ENCODE data around the gene ADAM10.
A peak's percentile ranks its signal among the peaks of the same experiment; 100 is the strongest.

Gene ADAM10

DNA sequence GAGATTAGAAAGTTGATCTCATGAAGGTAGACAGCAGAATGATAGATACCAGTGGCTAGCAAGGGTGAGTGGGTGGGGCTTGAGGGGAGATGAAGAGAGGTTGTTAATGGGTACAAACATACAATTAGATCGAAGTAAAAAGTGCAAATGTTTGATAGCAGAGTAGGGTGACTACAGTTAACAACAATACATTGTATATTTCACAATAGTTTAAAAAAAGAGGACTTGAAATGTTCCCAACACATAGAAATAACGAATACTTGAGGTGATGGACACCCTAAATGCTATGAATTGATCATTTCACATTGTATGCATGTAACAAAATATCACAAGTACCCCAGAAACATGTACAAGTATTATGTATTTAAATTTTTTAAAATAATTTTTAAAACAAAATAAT lies 47.3 kb downstream of the ADAM10 start:
- no peaks in the 10 kb centered on the region for H3K9me3 ChIP-seq (ENCODE audit: control insufficient read depth, low read length)
- H3K36me3 ChIP-seq (ENCODE audit: control insufficient read depth, insufficient read depth, low read length) = no peaks in the 10 kb centered on the region
- WGBS, 2 experiments = 80 to 100% methylated on average over 1 to 2 of the region's 2 CpGs
- H3K4me1 ChIP-seq (ENCODE audit: control insufficient read depth, insufficient read depth, low read length) = no peaks in the 10 kb centered on the region
- no peak overlapping the region for H3K4me3 ChIP-seq (ENCODE audit: insufficient read depth, low read depth, low read length)
- no peak overlapping the region for H3K27ac ChIP-seq (ENCODE audit: insufficient read depth, low read depth, low read length, poor library complexity, severe bottlenecking)
- H3K27me3 ChIP-seq (ENCODE audit: control insufficient read depth, insufficient read depth, low read length, poor library complexity, severe bottlenecking) = no peaks in the 10 kb centered on the region

DNA sequence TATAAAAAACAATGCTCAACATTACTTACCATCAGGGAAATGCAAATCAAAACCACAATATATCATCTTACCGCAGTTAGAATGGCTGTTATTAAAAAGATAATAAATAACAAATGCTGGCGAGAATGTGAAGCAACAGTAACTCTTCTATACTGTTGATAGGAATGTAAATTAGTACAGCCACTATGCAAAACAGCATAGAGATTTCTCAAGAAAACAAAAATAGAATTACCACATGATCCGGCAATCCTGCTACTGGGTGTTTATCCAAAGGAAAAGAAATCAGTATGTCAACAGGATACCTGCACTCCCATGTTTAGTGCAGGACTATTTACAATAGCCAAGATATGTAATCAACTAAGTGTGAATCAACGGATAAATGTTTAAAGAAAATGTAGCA lies 48.1 kb downstream of the ADAM10 start:
- WGBS, 2 experiments = 82 to 93% methylated on average over 1 to 3 of the region's 4 CpGs
- no peaks in the 10 kb centered on the region for H3K36me3 ChIP-seq (ENCODE audit: control insufficient read depth, insufficient read depth, low read length)
- H3K4me1 ChIP-seq (ENCODE audit: control insufficient read depth, insufficient read depth, low read length) = no peaks in the 10 kb centered on the region
- H3K27me3 ChIP-seq (ENCODE audit: control insufficient read depth, insufficient read depth, low read length, poor library complexity, severe bottlenecking) = no peaks in the 10 kb centered on the region
- no peaks in the 10 kb centered on the region for H3K9me3 ChIP-seq (ENCODE audit: control insufficient read depth, low read length)
- H3K4me3 ChIP-seq (ENCODE audit: insufficient read depth, low read depth, low read length) = no peak overlapping the region
- no peak overlapping the region for H3K27ac ChIP-seq (ENCODE audit: insufficient read depth, low read depth, low read length, poor library complexity, severe bottlenecking)

DNA sequence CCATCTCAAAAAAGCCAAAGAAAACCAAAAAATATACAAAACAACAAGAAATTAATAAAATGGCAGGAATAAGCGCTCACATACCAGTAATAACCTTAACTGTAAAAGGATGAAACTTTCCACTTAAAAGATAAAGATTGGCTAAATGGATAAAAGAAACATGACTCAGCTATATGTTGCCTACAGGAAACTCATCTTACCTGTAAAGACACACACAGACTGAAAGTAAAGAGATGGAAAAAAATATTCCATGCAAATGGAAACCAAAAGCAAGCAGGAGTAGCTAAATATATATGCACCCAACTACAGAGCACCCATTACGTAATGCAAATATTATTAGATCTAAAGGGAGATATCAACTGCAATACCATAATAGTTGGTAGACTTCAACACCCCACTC lies 49.7 kb downstream of the ADAM10 start:
- Histone ChIP-seq H3K9me3 (ENCODE audit: control insufficient read depth, low read length) (no peaks in the 10 kb centered on the region), H3K27ac (ENCODE audit: insufficient read depth, low read depth, low read length, poor library complexity, severe bottlenecking) (no peak overlapping the region), H3K4me1 (ENCODE audit: control insufficient read depth, insufficient read depth, low read length) (no peaks in the 10 kb centered on the region), H3K36me3 (ENCODE audit: control insufficient read depth, insufficient read depth, low read length) (no peaks in the 10 kb centered on the region), H3K27me3 (ENCODE audit: control insufficient read depth, insufficient read depth, low read length, poor library complexity, severe bottlenecking) (no peaks in the 10 kb centered on the region), H3K4me3 (ENCODE audit: insufficient read depth, low read depth, low read length) (no peak overlapping the region)
- 97 to 100% methylated on average over 1 to 2 of the region's 2 CpGs for WGBS, 2 experiments

DNA sequence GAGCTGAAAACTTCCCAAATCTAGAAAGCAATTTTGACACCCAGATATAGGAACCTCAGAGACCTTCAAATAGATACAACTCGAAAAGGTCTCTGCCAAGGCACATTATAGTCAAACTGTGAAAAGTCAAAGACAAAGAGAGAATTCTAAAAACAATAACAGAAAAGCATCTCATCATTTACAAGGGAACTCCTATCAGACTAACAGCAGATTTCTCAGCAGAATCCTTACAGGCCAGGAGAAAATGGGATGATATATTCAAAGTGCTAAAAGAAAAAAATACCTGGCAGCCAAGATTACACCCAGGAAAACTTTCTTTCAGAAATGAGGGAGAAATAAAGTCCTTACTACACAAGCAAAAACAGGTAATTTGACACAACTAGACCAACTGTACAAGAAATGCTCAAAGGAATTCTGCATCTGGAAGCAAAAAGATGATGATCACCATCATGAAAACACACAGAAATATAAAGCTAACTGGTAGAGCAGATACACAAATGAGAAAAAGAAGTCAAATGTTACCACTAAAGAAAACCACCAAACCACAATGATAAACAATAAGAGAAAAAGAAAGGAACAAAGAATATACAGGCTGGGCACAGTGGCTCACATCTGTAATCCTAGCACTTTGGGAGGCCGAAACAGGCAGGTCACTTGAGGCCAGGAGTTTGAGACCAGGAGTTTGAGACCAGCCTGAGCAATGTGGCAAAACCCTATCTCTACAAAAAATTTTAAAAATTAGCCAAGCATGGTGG lies 50.4 kb downstream of the ADAM10 start:
- Histone ChIP-seq H3K27me3 (ENCODE audit: control insufficient read depth, insufficient read depth, low read length, poor library complexity, severe bottlenecking) (no peaks in the 10 kb centered on the region), H3K4me3 (ENCODE audit: insufficient read depth, low read depth, low read length) (no peak overlapping the region), H3K9me3 (ENCODE audit: control insufficient read depth, low read length) (no peaks in the 10 kb centered on the region), H3K27ac (ENCODE audit: insufficient read depth, low read depth, low read length, poor library complexity, severe bottlenecking) (no peak overlapping the region), H3K4me1 (ENCODE audit: control insufficient read depth, insufficient read depth, low read length) (no peaks in the 10 kb centered on the region), H3K36me3 (ENCODE audit: control insufficient read depth, insufficient read depth, low read length) (no peaks in the 10 kb centered on the region)
- WGBS, 2 experiments = 90 to 100% methylated on average over 2 of the region's 2 CpGs

DNA sequence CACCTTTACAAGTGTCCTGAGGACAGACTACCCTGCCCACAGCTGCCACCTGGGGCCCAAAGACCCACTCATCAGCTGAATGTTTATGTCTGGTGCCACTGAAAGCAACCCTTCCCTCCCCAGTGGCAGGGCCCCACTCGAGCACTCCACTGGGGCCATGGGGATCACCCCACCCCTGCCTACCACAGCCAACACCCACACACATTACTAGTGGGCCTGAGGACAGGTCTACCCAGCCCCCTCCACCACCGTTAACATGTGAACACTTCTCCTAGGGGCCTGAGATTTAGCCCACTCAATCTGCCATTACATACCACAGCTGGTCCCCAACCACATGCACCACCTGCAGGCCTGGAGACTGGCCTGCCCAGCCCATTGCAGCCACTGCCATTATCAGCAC lies 52.3 kb downstream of the ADAM10 start:
- H3K4me1 ChIP-seq (ENCODE audit: control insufficient read depth, insufficient read depth, low read length) = no peaks in the 10 kb centered on the region
- 96 to 97% methylated on average over 2 of the region's 2 CpGs for WGBS, 2 experiments
- H3K27me3 ChIP-seq (ENCODE audit: control insufficient read depth, insufficient read depth, low read length, poor library complexity, severe bottlenecking) = no peaks in the 10 kb centered on the region
- no peaks in the 10 kb centered on the region for H3K36me3 ChIP-seq (ENCODE audit: control insufficient read depth, insufficient read depth, low read length)
- no peak overlapping the region for H3K4me3 ChIP-seq (ENCODE audit: insufficient read depth, low read depth, low read length)
- H3K27ac ChIP-seq (ENCODE audit: insufficient read depth, low read depth, low read length, poor library complexity, severe bottlenecking) = no peak overlapping the region
- no peaks in the 10 kb centered on the region for H3K9me3 ChIP-seq (ENCODE audit: control insufficient read depth, low read length)

DNA sequence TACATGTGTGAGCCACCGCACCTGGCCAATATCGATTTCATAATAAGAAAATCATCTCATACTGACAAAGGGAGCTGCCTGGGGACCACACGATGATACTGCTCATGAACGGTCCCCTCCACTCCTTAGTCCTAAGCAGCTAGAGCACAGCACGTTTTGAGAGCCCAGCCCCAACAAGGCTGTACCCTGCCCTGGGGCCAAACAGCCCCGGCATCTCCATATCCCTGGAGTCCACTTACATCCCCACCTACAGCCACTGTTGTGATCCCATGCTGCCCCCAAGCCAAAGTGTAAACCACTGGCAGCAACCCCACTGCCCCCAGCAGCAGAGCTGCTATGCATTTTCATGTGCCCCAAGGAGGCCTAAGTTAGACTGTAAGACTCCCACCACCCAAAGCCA lies 52.8 kb downstream of the ADAM10 start:
- WGBS, 2 experiments = 89 to 91% methylated on average over 6 of the region's 6 CpGs

DNA sequence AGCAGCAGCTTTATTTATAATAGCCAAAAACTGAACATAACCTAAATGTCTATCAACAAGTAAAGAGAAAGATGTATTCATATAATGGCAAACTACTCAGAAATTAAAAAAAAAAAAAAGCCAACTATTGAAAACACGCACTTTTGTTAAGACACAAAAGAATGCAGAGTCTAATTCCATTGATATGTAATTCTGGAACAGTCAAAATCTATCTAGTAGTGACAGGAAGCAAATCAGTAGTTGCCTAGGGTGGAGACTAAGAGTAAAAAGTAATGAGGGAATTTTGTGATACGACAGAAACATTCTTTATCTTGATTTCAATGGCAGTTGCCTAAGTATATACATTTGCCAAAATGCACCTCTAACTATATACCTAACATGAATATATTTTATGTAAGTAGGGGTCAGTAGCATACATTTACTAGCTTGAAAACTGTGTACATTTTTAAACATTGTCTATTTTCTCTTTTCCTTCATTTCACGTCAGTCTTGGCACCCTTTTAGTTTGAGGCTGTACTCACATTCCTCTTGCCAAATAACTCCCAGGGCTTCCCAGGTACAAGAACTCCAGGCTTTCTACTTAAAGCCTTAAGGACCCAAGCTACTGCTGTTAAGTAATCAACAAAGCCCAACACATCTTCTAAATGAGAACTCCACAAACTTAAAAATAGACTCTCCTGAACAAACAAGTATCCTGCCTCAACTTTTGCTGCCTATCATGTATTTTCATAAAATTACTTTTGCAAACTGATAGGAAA lies 54.7 kb downstream of the ADAM10 start:
- Histone ChIP-seq H3K27me3 (ENCODE audit: control insufficient read depth, insufficient read depth, low read length, poor library complexity, severe bottlenecking) (no peaks in the 10 kb centered on the region), H3K27ac (ENCODE audit: insufficient read depth, low read depth, low read length, poor library complexity, severe bottlenecking) (peak overlapping the region; percentile 39), H3K4me1 (ENCODE audit: control insufficient read depth, insufficient read depth, low read length) (no peaks in the 10 kb centered on the region), H3K36me3 (ENCODE audit: control insufficient read depth, insufficient read depth, low read length) (no peaks in the 10 kb centered on the region), H3K4me3 (ENCODE audit: insufficient read depth, low read depth, low read length) (no peak overlapping the region), H3K9me3 (ENCODE audit: control insufficient read depth, low read length) (no peaks in the 10 kb centered on the region)
- WGBS, 2 experiments = 72 to 88% methylated on average over 1 to 2 of the region's 3 CpGs

More for the DNA sequence above, 52.8 kb downstream of the ADAM10 start:
- Histone ChIP-seq H3K27ac (ENCODE audit: insufficient read depth, low read depth, low read length, poor library complexity, severe bottlenecking) (no peak overlapping the region), H3K4me1 (ENCODE audit: control insufficient read depth, insufficient read depth, low read length) (no peaks in the 10 kb centered on the region), H3K4me3 (ENCODE audit: insufficient read depth, low read depth, low read length) (no peak overlapping the region), H3K27me3 (ENCODE audit: control insufficient read depth, insufficient read depth, low read length, poor library complexity, severe bottlenecking) (no peaks in the 10 kb centered on the region), H3K36me3 (ENCODE audit: control insufficient read depth, insufficient read depth, low read length) (no peaks in the 10 kb centered on the region), H3K9me3 (ENCODE audit: control insufficient read depth, low read length) (no peaks in the 10 kb centered on the region)

DNA sequence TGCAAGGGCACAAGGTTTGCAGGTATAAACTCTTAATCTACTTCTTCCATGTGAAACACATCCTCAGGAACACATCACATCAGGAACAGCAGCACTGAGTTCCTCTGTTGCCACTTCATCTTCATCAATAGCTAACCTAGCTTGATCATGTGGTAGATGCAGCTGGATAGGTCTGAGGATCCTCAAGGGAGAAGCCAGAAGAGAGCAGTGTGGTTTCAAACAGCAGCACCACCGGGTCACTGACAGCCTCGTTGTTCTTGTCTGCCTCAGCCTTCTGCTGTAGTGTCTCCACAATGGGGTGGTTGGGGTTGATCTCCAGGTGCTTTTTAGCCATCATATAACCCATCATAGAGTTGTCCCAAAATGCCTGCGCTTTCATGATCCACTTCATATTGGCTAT lies 58.8 kb downstream of the ADAM10 start:
- WGBS, 2 experiments = 95 to 96% methylated on average over 3 of the region's 3 CpGs
- no peaks in the 10 kb centered on the region for H3K9me3 ChIP-seq (ENCODE audit: control insufficient read depth, low read length)
- H3K27me3 ChIP-seq (ENCODE audit: control insufficient read depth, insufficient read depth, low read length, poor library complexity, severe bottlenecking) = no peaks in the 10 kb centered on the region
- H3K4me1 ChIP-seq (ENCODE audit: control insufficient read depth, insufficient read depth, low read length) = no peaks in the 10 kb centered on the region
- H3K4me3 ChIP-seq (ENCODE audit: insufficient read depth, low read depth, low read length) = no peak overlapping the region
- H3K36me3 ChIP-seq (ENCODE audit: control insufficient read depth, insufficient read depth, low read length) = no peaks in the 10 kb centered on the region
- no peak overlapping the region for H3K27ac ChIP-seq (ENCODE audit: insufficient read depth, low read depth, low read length, poor library complexity, severe bottlenecking)

DNA sequence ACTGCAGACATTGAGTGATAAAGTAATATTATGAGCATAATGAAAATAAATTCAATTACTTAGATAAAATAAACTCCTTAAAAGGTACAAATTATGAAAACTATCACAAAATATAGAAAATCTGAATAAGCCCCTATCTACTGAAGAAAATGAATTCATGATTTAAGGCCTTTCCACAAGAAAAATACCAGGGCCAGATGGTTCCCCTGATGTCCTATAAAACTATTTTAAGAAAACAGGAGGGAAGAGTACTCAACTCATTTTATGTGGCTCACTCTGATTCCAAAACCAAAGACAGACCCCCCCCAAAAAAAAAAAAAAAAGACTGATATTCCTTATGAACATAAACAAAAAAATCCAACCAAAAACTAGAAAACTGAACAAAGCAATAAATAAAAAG lies 59.9 kb downstream of the ADAM10 start:
- peaks cover 2% of the 10 kb centered on the region for H3K4me1 ChIP-seq (ENCODE audit: control insufficient read depth, insufficient read depth, low read length)
- H3K9me3 ChIP-seq (ENCODE audit: control insufficient read depth, low read length) = no peaks in the 10 kb centered on the region
- H3K27ac ChIP-seq (ENCODE audit: insufficient read depth, low read depth, low read length, poor library complexity, severe bottlenecking) = no peak overlapping the region
- H3K27me3 ChIP-seq (ENCODE audit: control insufficient read depth, insufficient read depth, low read length, poor library complexity, severe bottlenecking) = no peaks in the 10 kb centered on the region
- H3K36me3 ChIP-seq (ENCODE audit: control insufficient read depth, insufficient read depth, low read length) = no peaks in the 10 kb centered on the region
- no peak overlapping the region for H3K4me3 ChIP-seq (ENCODE audit: insufficient read depth, low read depth, low read length)

DNA sequence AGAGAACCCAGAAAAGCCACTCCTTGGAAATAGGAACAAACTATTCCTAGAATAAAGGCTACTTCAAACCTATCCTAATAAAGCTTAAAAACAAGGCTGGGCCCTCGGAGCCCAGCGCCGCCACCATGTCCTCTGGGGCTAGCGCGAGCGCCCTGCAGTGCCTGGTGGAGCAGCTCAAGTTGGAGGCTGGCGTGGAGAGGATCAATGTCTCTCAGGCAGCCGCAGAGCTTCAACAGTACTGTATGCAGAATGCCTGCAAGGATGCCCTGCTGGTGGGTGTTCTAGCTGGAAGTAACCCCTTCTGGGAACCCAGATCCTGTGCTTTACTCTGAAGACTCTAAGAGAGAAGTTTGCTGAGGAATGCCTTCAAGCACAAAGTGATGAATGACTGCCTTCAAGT lies 63.2 kb downstream of the ADAM10 start:
- Histone ChIP-seq H3K4me3 (ENCODE audit: insufficient read depth, low read depth, low read length) (no peak overlapping the region), H3K36me3 (ENCODE audit: control insufficient read depth, insufficient read depth, low read length) (no peaks in the 10 kb centered on the region), H3K27me3 (ENCODE audit: control insufficient read depth, insufficient read depth, low read length, poor library complexity, severe bottlenecking) (no peaks in the 10 kb centered on the region), H3K4me1 (ENCODE audit: control insufficient read depth, insufficient read depth, low read length) (peaks cover 4% of the 10 kb centered on the region), H3K9me3 (ENCODE audit: control insufficient read depth, low read length) (no peaks in the 10 kb centered on the region), H3K27ac (ENCODE audit: insufficient read depth, low read depth, low read length, poor library complexity, severe bottlenecking) (no peak overlapping the region)
- WGBS, 2 experiments = 87 to 90% methylated on average over 8 of the region's 8 CpGs
